OCI-LY3 (cell line): ENCODE data around the gene ABHD18.
A peak's percentile ranks its signal among the peaks of the same experiment; 100 is the strongest.

Source experiments
- H2AFZ ChIP-seq: fragments of 200-600, 300-600 bp; shearing (Covaris generic); 2 replicates; pipeline ENCODE4 v1.6.0; 2014; ENCODE audit warnings: antibody characterized with exemption, low read depth, low read length
- H3K27ac ChIP-seq: fragments of 200-600, 300-600 bp; sonication (generic); 2 replicates; pipeline ENCODE4 v1.5.1; 2014; ENCODE audit warnings: mild to moderate bottlenecking, low read length, moderate library complexity, mixed read lengths
- H3K27me3 ChIP-seq: fragments of 200-600, 300-600 bp; sonication (generic); 2 replicates; pipeline ENCODE4 v1.6.1; 2014; ENCODE audit warnings: low read depth, low read length, mixed read lengths
- H3K36me3 ChIP-seq: fragments of 200-600, 300-600 bp; sonication (generic); replicated peaks from 2 replicates; pipeline ENCODE3; 2014; ENCODE audit warnings: low read depth, low read length, mixed read lengths
- H3K4me1 ChIP-seq: fragments of 300-600, 200-600 bp; sonication (generic); 2 replicates; pipeline ENCODE4 v1.6.1; 2014; ENCODE audit warnings: low read length, mixed read lengths
- H3K4me2 ChIP-seq: fragments of 200-600, 300-600 bp; sonication (generic); 2 replicates; pipeline ENCODE4 v1.6.1; 2014; ENCODE audit warnings: low read length, mixed read lengths
- H3K4me3 ChIP-seq: fragments of 300-600, 200-600 bp; sonication (generic); 2 replicates; pipeline ENCODE4 v1.5.1; 2014; ENCODE audit warnings: antibody characterized with exemption, mild to moderate bottlenecking, low read length, moderate library complexity
- H3K79me2 ChIP-seq: fragments of 300-600, 200-600 bp; shearing (Covaris generic); 2 replicates; pipeline ENCODE4 v1.6.1; 2014; ENCODE audit warnings: mild to moderate bottlenecking, low read length, mixed read lengths
- H3K9ac ChIP-seq: fragments of 300-600, 200-600 bp; shearing (Covaris generic); 2 replicates; pipeline ENCODE4 v1.6.0; 2014; ENCODE audit warnings: mild to moderate bottlenecking, low read length, moderate library complexity
- H3K9me3 ChIP-seq: fragments of 200-600, 300-600 bp; shearing (Covaris generic); 2 replicates; pipeline ENCODE4 v1.6.1; 2014; ENCODE audit warnings: low read length, mixed read lengths; ENCODE audit not compliant: insufficient read depth
- H4K20me1 ChIP-seq: fragments of 200-600, 300-600 bp; sonication (generic); 2 replicates; pipeline ENCODE4 v1.6.1; 2016; ENCODE audit warnings: low read length, mixed read lengths; ENCODE audit not compliant: insufficient read depth
- CTCF ChIP-seq: fragments of 200-600, 300-600 bp; sonication (generic); IDR thresholded peaks from 2 replicates; pipeline ENCODE4 v1.5.1; 2014; ENCODE audit warnings: antibody characterized with exemption, low read length, low read depth
- EZH2phosphoT487 ChIP-seq: fragments of 200-600 bp; shearing (Covaris generic); IDR thresholded peaks from 2 replicates; pipeline ENCODE4 v1.6.1; 2018; ENCODE audit warnings: antibody characterized with exemption, mixed run types, low read depth

Gene ABHD18

GRCh38 chr4:127965062-127965802 lies at the start of gene ABHD18, which contains the start of gene MFSD8:
TSS of gene ABHD18 (plus strand) at chr4:127965406. CDS start at chr4:127982956, 17,550 bp downstream.
TSS of gene MFSD8 (minus strand) at chr4:127965173. CDS start at chr4:127965133, 40 bp downstream.
- Histone ChIP-seq H3K27me3 (no peaks in the 10 kb centered on the region), H3K4me2 (peak within 1 kb of the TSS; percentile 79), H3K4me1 (peaks cover 16% of the 10 kb centered on the region), H3K79me2 (peaks cover 75% of the 10 kb centered on the region), H3K27ac (peak within 1 kb of the TSS; percentile 74), H4K20me1 (peaks cover 4% of the 10 kb centered on the region; the same call in 1 of the 2 replicates), H3K4me3 (peak within 1 kb of the TSS; percentile 85), H3K36me3 (no peaks in the 10 kb centered on the region), H3K9ac (peak within 1 kb of the TSS; percentile 87), H3K9me3 (no peaks in the 10 kb centered on the region), H2AFZ (peak within 1 kb of the TSS; percentile 88)
- TF ChIP-seq EZH2phosphoT487 (no peak), CTCF (peak; percentile 28)

- Histone ChIP-seq H3K27ac (no peak overlapping the region), H3K4me1 (no peaks in the 10 kb centered on the region), H3K9ac (no peak overlapping the region), H3K9me3 (no peaks in the 10 kb centered on the region), H3K4me2 (no peak overlapping the region), H3K36me3 (peaks cover 13% of the 10 kb centered on the region), H3K4me3 (no peak overlapping the region), H2AFZ (no peak overlapping the region), H3K27me3 (no peaks in the 10 kb centered on the region), H4K20me1 (no peaks in the 10 kb centered on the region), H3K79me2 (no peaks in the 10 kb centered on the region)
- TF ChIP-seq CTCF = no peak
- no peak for TF ChIP-seq EZH2phosphoT487
Observed at GRCh38 chr4:127916512-127916911, 48.7 kb upstream of the ABHD18 start.

GRCh38 chr4:127917151-127917550 lies 48.1 kb upstream of the ABHD18 start:
- Histone ChIP-seq H3K9me3 (no peaks in the 10 kb centered on the region), H2AFZ (no peak overlapping the region), H3K4me2 (no peak overlapping the region), H3K4me1 (no peaks in the 10 kb centered on the region), H4K20me1 (no peaks in the 10 kb centered on the region), H3K36me3 (peaks cover 15% of the 10 kb centered on the region), H3K79me2 (no peaks in the 10 kb centered on the region), H3K27ac (no peak overlapping the region), H3K4me3 (no peak overlapping the region), H3K9ac (no peak overlapping the region), H3K27me3 (no peaks in the 10 kb centered on the region)
- TF ChIP-seq EZH2phosphoT487 (no peak), CTCF (no peak)

- Histone ChIP-seq H3K4me2 (no peak overlapping the region), H3K9me3 (no peaks in the 10 kb centered on the region), H2AFZ (no peak overlapping the region), H3K4me1 (no peaks in the 10 kb centered on the region), H4K20me1 (no peaks in the 10 kb centered on the region), H3K27me3 (no peaks in the 10 kb centered on the region), H3K36me3 (peaks cover 15% of the 10 kb centered on the region), H3K79me2 (no peaks in the 10 kb centered on the region), H3K4me3 (no peak overlapping the region), H3K9ac (no peak overlapping the region), H3K27ac (no peak overlapping the region)
- TF ChIP-seq CTCF (no peak), EZH2phosphoT487 (no peak)
Observed at GRCh38 chr4:127920521-127920920, 44.7 kb upstream of the ABHD18 start.
